Measurements from ENCODE around the gene LY6G5B.
"Not testable (repeated sequence)": the region's sequence is repeated elsewhere in the genome, so short reads cannot be mapped to it uniquely, and the experiment has no call there.

Gene LY6G5B

GRCh38 chr6:31691564-31692108, 21.9 kb downstream of the LY6G5B start:
- no peak for DNase-seq

GRCh38 chr6:31692353-31692752, 22.6 kb downstream of the LY6G5B start:
- DNase-seq, result no peak

GRCh38 chr6:31692886-31693285, 23.1 kb downstream of the LY6G5B start:
- no peak for DNase-seq

GRCh38 chr6:31693535-31693934, 23.8 kb downstream of the LY6G5B start:
- DNase-seq, result no peak

GRCh38 chr6:31697555-31697954, 27.8 kb downstream of the LY6G5B start:
- no peak for DNase-seq

- no peak for DNase-seq
Measured at GRCh38 chr6:31700740-31701401, 31.1 kb downstream of the LY6G5B start.

- DNase-seq, result peak; percentile 30
Measured at GRCh38 chr6:31701666-31702404, 32.1 kb downstream of the LY6G5B start.

GRCh38 chr6:31702405-31702818, 32.6 kb downstream of the LY6G5B start:
- no peak for DNase-seq

GRCh38 chr6:31702819-31703716, 33.3 kb downstream of the LY6G5B start, which contains the start of gene ABHD16A:
TSS of gene ABHD16A (minus strand) at chr6:31703324. CDS start at chr6:31703281, 43 bp downstream.
- peak; percentile 99 for DNase-seq

- peak; percentile 28 for DNase-seq
Measured at GRCh38 chr6:31705931-31706330, 36.2 kb downstream of the LY6G5B start.

- no peak for DNase-seq
Measured at GRCh38 chr6:31706599-31706998, 36.8 kb downstream of the LY6G5B start, which contains the start of gene LY6G6F. TSS of gene LY6G6F (plus strand) at chr6:31706866. CDS start at chr6:31706907, 41 bp downstream.

- DNase-seq, result no peak
Measured at GRCh38 chr6:31707701-31708100, 37.9 kb downstream of the LY6G5B start.

GRCh38 chr6:31708224-31708623, 38.4 kb downstream of the LY6G5B start:
- no peak for DNase-seq

- not testable (repeated sequence) for DNase-seq
Measured at GRCh38 chr6:31709157-31709556, 39.4 kb downstream of the LY6G5B start.

GRCh38 chr6:31710523-31711219, 40.9 kb downstream of the LY6G5B start:
- DNase-seq, result no peak

GRCh38 chr6:31711233-31711632, 41.5 kb downstream of the LY6G5B start:
- DNase-seq, result no peak

GRCh38 chr6:31712296-31712695, 42.5 kb downstream of the LY6G5B start:
- no peak for DNase-seq

GRCh38 chr6:31713465-31713864, 43.7 kb downstream of the LY6G5B start:
- no peak for DNase-seq

GRCh38 chr6:31713991-31714684, 44.4 kb downstream of the LY6G5B start:
- DNase-seq, result no peak

GRCh38 chr6:31715022-31715958, 45.5 kb downstream of the LY6G5B start, which contains the start of gene LY6G6D:
TSS of gene LY6G6D (plus strand) at chr6:31715348. CDS start at chr6:31715356, 8 bp downstream.
- DNase-seq, result no peak
